ENCODE data around the gene PAK2. TPM values are rescaled to one million over a fixed set of nuclear protein-coding genes. Genes with fewer than 3 reads are reported as not detected.
"Not testable (repeated sequence)": the region's sequence is repeated elsewhere in the genome, so short reads cannot be mapped to it uniquely, and the experiment has no call there.

PAK2 gene
- total RNA-seq, 1 donor = 57.0 TPM

- no peak overlapping the region for H3K4me3 ChIP-seq (ENCODE audit: low read depth, low read length)
- no peak for TF ChIP-seq CTCF (IDR thresholded peaks at IDR 0.05; ENCODE audit: insufficient read depth, low read depth, low read length)
- peak; percentile 26 for DNase-seq (ENCODE audit: low read depth)
Observed at GRCh38 chr3:196872316-196872715, 132.7 kb downstream of the PAK2 start.

GRCh38 chr3:196874511-196875094 lies 134.9 kb downstream of the PAK2 start:
- not testable (repeated sequence) for H3K4me3 ChIP-seq (ENCODE audit: low read depth, low read length); DNase-seq (ENCODE audit: low read depth)

- no peak for TF ChIP-seq CTCF (IDR thresholded peaks at IDR 0.05; ENCODE audit: insufficient read depth, low read depth, low read length)
- no peak overlapping the region for H3K4me3 ChIP-seq (ENCODE audit: low read depth, low read length)
- no peak for DNase-seq (ENCODE audit: low read depth)
Observed at GRCh38 chr3:196875258-196875657, 135.6 kb downstream of the PAK2 start.

Small RNAs within 50 kb of the gene (small RNA-seq; reads per million reads assigned to genes)
- gene RNU4-89P (not detected), gene RNU6-42P (1.6 reads per million, percentile 39 among the genes with 10 or more reads in this experiment), gene RNU6-646P (not detected)

Other genes with a start within 250 kb of the PAK2 start
- gene RNF168, start 236.1 kb upstream of the PAK2 start, total RNA-seq = 17.1 and 22.5 TPM in 2 replicates
- gene SMCO1, start 224.5 kb upstream of the PAK2 start, total RNA-seq = under 0.01 TPM in 1 of 2 replicates, not detected in the other
- 5.5 and 6.9 TPM in 2 replicates for gene WDR53, start 171.3 kb upstream of the PAK2 start, total RNA-seq
- gene FBXO45, start 171.2 kb upstream of the PAK2 start, total RNA-seq = 9.3 and 12.5 TPM in 2 replicates
- gene NRROS, start 100.2 kb upstream of the PAK2 start, total RNA-seq = under 0.01 and 0.32 TPM in 2 replicates
- 1.6 and 5.2 TPM in 2 replicates for gene CEP19, start 27.6 kb upstream of the PAK2 start, total RNA-seq
- 18.0 and 31.1 TPM in 2 replicates for gene PIGX, start 27.5 kb upstream of the PAK2 start, total RNA-seq
- 41.2 and 63.9 TPM in 2 replicates for gene SENP5, start 128.1 kb downstream of the PAK2 start, total RNA-seq
- gene NCBP2, start 202.7 kb downstream of the PAK2 start, total RNA-seq = 41.2 and 57.9 TPM in 2 replicates
- 1.3 and 1.7 TPM in 2 replicates for gene PIGZ, start 229.0 kb downstream of the PAK2 start, total RNA-seq